VCaP (cell line): ENCODE results near the gene PEX7.
"Not testable (repeated sequence)": the region's sequence is repeated elsewhere in the genome, so short reads cannot be mapped to it uniquely, and the experiment has no call there.

ENCODE experiments used
- H3K27ac ChIP-seq: fragments of 450-650 bp; 2 replicates; pipeline ENCODE4 v1.5.1; 2017
- CTCF ChIP-seq: fragments of 450-650 bp; conservative IDR thresholded peaks from 2 replicates; pipeline ENCODE4 v1.5.1; 2017; ENCODE audit warnings: mild to moderate bottlenecking, moderate library complexity

PEX7 gene

DNA sequence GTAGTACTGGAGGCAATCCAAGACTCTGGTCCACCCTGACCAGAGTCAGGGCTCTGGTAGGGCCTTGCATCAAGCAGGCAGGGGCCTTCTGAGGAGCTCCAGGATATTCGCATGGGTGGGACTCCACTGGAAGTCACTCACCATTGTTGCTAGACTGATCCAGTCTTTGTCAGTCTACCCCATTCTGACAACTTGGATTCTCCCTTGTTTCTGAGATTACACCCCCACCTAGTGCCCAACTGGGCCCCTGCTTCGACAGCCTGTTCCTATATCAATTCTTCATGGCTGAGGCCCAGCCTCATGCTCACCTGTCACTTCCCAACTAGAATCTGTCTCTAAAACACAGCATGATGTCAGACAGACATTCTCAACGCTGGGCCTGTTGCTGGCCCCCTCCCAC, 104.9 kb downstream of the PEX7 start:
- TF ChIP-seq CTCF: no peak
- no peak overlapping the region for H3K27ac ChIP-seq

GRCh38 chr6:136930528-136930927, 108.1 kb downstream of the PEX7 start:
- TF ChIP-seq CTCF: no peak
- no peak overlapping the region for H3K27ac ChIP-seq

DNA sequence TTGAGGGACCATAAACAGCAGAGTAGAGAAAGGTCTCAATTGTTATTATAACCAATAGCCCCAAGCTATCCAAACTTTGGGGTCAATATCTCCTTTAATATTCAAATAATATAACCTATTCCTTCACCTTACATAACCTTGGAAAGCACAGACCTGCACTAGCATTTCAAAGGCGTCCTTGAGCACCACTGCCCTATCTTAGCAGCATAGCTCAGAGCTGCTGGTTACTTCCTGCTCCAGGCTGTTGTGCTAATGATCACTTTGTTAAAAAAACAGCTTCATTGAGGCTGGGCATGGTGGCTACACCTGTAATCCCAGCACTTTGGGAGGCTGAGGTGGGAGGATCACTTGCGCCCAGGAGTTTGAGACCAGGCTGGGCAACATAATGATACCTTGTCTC, 110.2 kb downstream of the PEX7 start:
- TF ChIP-seq CTCF: no peak
- no peak overlapping the region for H3K27ac ChIP-seq

DNA sequence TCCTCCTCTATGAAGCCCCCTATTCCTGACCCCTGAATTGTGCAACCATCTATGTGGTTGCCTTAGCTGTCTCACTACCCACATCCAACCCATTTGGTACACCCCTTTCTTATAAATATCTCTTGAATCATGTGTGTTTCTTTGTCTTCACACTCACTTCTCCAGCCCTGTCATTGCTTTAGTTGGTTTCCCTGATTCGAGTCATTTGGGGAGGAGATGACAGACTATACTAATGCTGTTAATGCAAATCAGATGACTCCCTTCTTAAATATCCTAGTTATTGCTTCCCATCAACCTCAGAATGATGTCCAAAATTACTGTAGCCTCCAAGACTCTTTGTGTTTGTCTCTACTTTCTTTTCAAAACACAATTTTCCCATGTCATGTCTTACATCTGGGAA, 122.7 kb downstream of the PEX7 start:
- no peak overlapping the region for H3K27ac ChIP-seq
- TF ChIP-seq CTCF: no peak

DNA sequence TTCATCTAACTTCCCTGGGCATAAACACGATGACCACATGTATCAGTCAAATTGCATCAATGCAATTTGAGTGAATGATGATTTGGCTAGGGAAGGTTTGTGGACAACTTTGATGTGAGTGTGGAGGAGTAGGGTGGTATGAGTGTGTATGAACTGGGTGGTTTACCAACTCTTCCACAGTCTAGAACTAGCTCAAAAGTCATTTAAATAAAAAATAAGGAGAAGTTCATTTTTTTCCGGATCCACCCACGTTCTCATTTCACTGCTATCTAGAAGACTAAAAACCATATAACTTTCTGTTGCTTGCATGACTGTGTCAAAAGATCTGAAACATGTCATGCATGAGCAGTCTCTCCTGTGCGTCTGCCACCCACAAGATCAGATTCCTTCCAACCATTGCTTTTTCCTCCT, 123.3 kb downstream of the PEX7 start:
- no peak overlapping the region for H3K27ac ChIP-seq
- no peak for TF ChIP-seq CTCF

- H3K27ac ChIP-seq: no peak overlapping the region
Measured at GRCh38 chr6:136947037-136947436, 124.6 kb downstream of the PEX7 start.

DNA sequence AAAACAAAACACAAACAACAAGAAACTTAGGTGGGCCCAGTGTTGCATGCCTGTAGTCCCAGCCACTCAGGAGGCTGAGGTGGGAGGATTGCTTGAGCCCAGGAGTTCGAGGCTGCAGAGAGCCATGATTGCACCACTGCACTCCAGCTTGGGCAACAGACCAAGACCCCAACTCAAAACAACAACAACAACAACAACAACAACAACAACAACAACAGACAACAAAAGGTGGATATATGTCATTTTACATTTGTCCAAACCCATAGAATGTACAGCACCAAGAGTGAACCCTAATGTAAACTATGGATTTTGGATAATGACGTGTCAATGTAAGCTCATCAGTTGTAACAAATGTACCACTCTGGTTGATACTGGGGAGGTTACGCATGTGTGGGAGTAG, 127.6 kb downstream of the PEX7 start:
- H3K27ac ChIP-seq: not testable (repeated sequence)

More at GRCh38 chr6:136947037-136947436, 124.6 kb downstream of the PEX7 start:
- TF ChIP-seq CTCF: no peak

DNA sequence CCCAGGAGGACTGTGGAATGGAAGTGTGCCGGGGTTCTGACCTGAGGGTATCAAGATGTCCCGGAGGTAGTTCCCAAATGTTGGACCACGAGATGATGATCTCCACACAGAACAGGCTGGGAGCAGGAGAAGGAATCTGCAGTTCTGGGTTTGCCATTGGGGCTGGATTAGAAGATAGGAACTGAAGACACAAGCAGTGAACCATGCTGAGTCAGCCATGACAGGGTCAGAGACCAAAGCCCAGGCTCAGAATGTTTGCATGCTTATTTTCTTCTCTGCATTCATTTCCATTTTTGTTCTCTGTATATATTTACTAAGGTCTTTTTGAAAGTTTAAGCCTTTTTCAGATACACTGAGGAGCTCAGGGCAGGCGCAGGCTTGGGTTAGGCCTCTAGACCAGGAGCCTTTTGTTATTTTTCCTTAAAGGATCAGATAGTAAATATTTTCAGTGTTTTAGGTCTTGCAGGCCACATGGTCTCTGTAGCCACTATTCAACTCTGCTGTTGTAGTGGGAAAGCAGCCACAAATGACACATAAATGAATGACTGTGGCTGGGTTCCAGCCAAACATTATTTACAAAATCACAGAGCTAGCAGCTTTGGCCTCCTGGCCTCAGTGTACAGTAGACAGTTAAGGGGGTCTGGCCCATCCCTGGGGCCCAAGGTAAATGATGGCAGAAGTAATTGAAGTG, 128.2 kb downstream of the PEX7 start:
- TF ChIP-seq CTCF: no peak
- H3K27ac ChIP-seq: no peak overlapping the region
